ENCODE data around the gene GPR18. TPM values are rescaled to one million over a fixed set of nuclear protein-coding genes. Genes with fewer than 3 reads are reported as not detected.
"Not testable (repeated sequence)": the region's sequence is repeated elsewhere in the genome, so short reads cannot be mapped to it uniquely, and the experiment has no call there.

Gene GPR18
- polyA plus RNA-seq, 4 donors, result 0.11 to 0.32 (median 0.25) TPM

GRCh38 chr13:99269627-99270241, 11.6 kb upstream of the GPR18 start:
- peak in 1 of 4 donors; percentile 21 for DNase-seq (ENCODE audit: low read depth in 4 of 4, low spot score in 3 of 4)

- no peak for DNase-seq (ENCODE audit: low read depth in 4 of 4, low spot score in 3 of 4)
Observed at GRCh38 chr13:99268822-99269221, 10.6 kb upstream of the GPR18 start.

GRCh38 chr13:99267927-99268326, 9.7 kb upstream of the GPR18 start:
- no peak for DNase-seq (ENCODE audit: low read depth in 4 of 4, low spot score in 3 of 4)

- no peak for DNase-seq (ENCODE audit: low read depth in 4 of 4, low spot score in 3 of 4)
Observed at GRCh38 chr13:99266827-99267226, 8.6 kb upstream of the GPR18 start.

GRCh38 chr13:99265821-99266426, 7.7 kb upstream of the GPR18 start:
- no peak for DNase-seq (ENCODE audit: low read depth in 4 of 4, low spot score in 3 of 4)

GRCh38 chr13:99265162-99265800, 7.1 kb upstream of the GPR18 start:
- no peak for DNase-seq (ENCODE audit: low read depth in 4 of 4, low spot score in 3 of 4)

GRCh38 chr13:99264051-99264450, 5.9 kb upstream of the GPR18 start:
- no peak for DNase-seq (ENCODE audit: low read depth in 4 of 4, low spot score in 3 of 4)

- DNase-seq (ENCODE audit: low read depth in 4 of 4, low spot score in 3 of 4), result peak in 1 of 4 donors; percentile 19
Observed at GRCh38 chr13:99263126-99263785, 5.1 kb upstream of the GPR18 start.

- DNase-seq (ENCODE audit: low read depth in 4 of 4, low spot score in 3 of 4), result no peak
Observed at GRCh38 chr13:99261059-99261458, 2.9 kb upstream of the GPR18 start.

- no peak for DNase-seq (ENCODE audit: low read depth in 4 of 4, low spot score in 3 of 4)
Observed at GRCh38 chr13:99260216-99260615, 2.0 kb upstream of the GPR18 start.

- DNase-seq (ENCODE audit: low read depth in 4 of 4, low spot score in 3 of 4), result no peak
Observed at GRCh38 chr13:99258946-99259345, 767 bp upstream of the GPR18 start.

- DNase-seq (ENCODE audit: low read depth in 4 of 4, low spot score in 3 of 4), result no peak
Observed at GRCh38 chr13:99257291-99257690, 888 bp downstream of the GPR18 start.

GRCh38 chr13:99256709-99257108, 1.5 kb downstream of the GPR18 start:
- DNase-seq (ENCODE audit: low read depth in 4 of 4, low spot score in 3 of 4), result no peak

GRCh38 chr13:99256283-99256682, 1.9 kb downstream of the GPR18 start:
- no peak for DNase-seq (ENCODE audit: low read depth in 4 of 4, low spot score in 3 of 4)

- DNase-seq (ENCODE audit: low read depth in 4 of 4, low spot score in 3 of 4), result no peak
Observed at GRCh38 chr13:99255271-99255670, 2.9 kb downstream of the GPR18 start.

- DNase-seq (ENCODE audit: low read depth in 4 of 4, low spot score in 3 of 4), result no peak
Observed at GRCh38 chr13:99254830-99255229, 3.3 kb downstream of the GPR18 start.

GRCh38 chr13:99251921-99252320, 6.3 kb downstream of the GPR18 start:
- no peak for DNase-seq (ENCODE audit: low read depth in 4 of 4, low spot score in 3 of 4)

GRCh38 chr13:99250982-99251825, 7.0 kb downstream of the GPR18 start:
- DNase-seq (ENCODE audit: low read depth in 4 of 4, low spot score in 3 of 4), result no peak

GRCh38 chr13:99249606-99250005, 8.6 kb downstream of the GPR18 start:
- DNase-seq (ENCODE audit: low read depth in 4 of 4, low spot score in 3 of 4), result not testable (repeated sequence)

- not testable (repeated sequence) for DNase-seq (ENCODE audit: low read depth in 4 of 4, low spot score in 3 of 4)
Observed at GRCh38 chr13:99249178-99249577, 9.0 kb downstream of the GPR18 start.

- DNase-seq (ENCODE audit: low read depth in 4 of 4, low spot score in 3 of 4), result no peak
Observed at GRCh38 chr13:99246100-99246499, 12.1 kb downstream of the GPR18 start.
